IMR-90 (cell line): Measurements from ENCODE around the gene MLLT3. TPM values are rescaled to one million over a fixed set of nuclear protein-coding genes. Genes with fewer than 3 reads are reported as not detected.

Experiments
- ATAC-seq: fragments of 200-7000 bp; cut with Tn5 transposase; 2 replicates; pipeline ENCODE4 v1.9.1; 2020; ENCODE audit warnings: low read depth, mild to moderate bottlenecking, moderate library complexity
- BruUV-seq: library from RNA; stranded (reverse); fragments of 400-500 nt; replicated peaks from 2 replicates; lab custom pipeline; 2021; lab: Mats Ljungman, UMichigan
- CTCF ChIA-PET: fragments of 300-600 bp; formaldehyde crosslinking; extraction: SDS; loops from one replicate; lab custom pipeline; 2021; ENCODE audit warnings: antibody characterized with exemption; lab: Yijun Ruan, JAX
- POLR2A ChIA-PET: fragments of 300-600 bp; sonication (Branson Sonifier 250); formaldehyde crosslinking; loops from one replicate; lab custom pipeline; 2022; ENCODE audit warnings: antibody characterized with exemption; ENCODE audit not compliant: unreplicated experiment; lab: Charles Lee
- DNase-seq: peaks from one replicate; pipeline ENCODE4 v3.0.0; 2013
- H2AFZ ChIP-seq: replicated peaks from 2 replicates; pipeline ENCODE3; 2013; ENCODE audit warnings: low read length, mild to moderate bottlenecking; ENCODE audit not compliant: poor library complexity
- H2AK5ac ChIP-seq: 2 replicates; pipeline ENCODE4 v1.6.1; 2013; ENCODE audit warnings: low read depth, low read length, inconsistent platforms
- H2AK9ac ChIP-seq: replicated peaks from 2 replicates; pipeline ENCODE3; 2013; ENCODE audit warnings: mild to moderate bottlenecking, low read depth, low read length, moderate library complexity; ENCODE audit not compliant: poor library complexity
- H2BK120ac ChIP-seq: 2 replicates; pipeline ENCODE4 v1.6.1; 2013; ENCODE audit warnings: low read depth, low read length, inconsistent platforms
- H2BK15ac ChIP-seq: 3 replicates; pipeline ENCODE4 v1.6.1; 2013; ENCODE audit warnings: low read depth, low read length, inconsistent platforms
- H2BK20ac ChIP-seq: 2 replicates; pipeline ENCODE4 v1.6.1; 2013; ENCODE audit warnings: low read depth, mild to moderate bottlenecking, inconsistent platforms, low read length, moderate library complexity
- H2BK5ac ChIP-seq: 2 replicates; pipeline ENCODE4 v1.6.1; 2013; ENCODE audit warnings: mild to moderate bottlenecking, low read depth, low read length, inconsistent platforms; ENCODE audit not compliant: poor library complexity, severe bottlenecking
- H3K14ac ChIP-seq: replicated peaks from 2 replicates; pipeline ENCODE4 v1.6.1; 2013; ENCODE audit warnings: low read depth, low read length, inconsistent platforms
- H3K18ac ChIP-seq: 2 replicates; pipeline ENCODE4 v1.6.1; 2013; ENCODE audit warnings: low read depth, low read length, control low read depth
- H3K23ac ChIP-seq: 2 replicates; pipeline ENCODE4 v1.6.1; 2013; ENCODE audit warnings: low read depth, low read length, inconsistent platforms
- H3K27ac ChIP-seq: 2 replicates; pipeline ENCODE4 v1.5.1; 2013; ENCODE audit warnings: mild to moderate bottlenecking, control low read depth, low read length; ENCODE audit not compliant: insufficient read depth
- H3K27me3 ChIP-seq: 2 replicates; pipeline ENCODE4 v1.6.1; 2013; ENCODE audit warnings: low read length; ENCODE audit not compliant: control insufficient read depth, insufficient read depth
- H3K36me3 ChIP-seq: 2 replicates; pipeline ENCODE4 v1.6.1; 2013; ENCODE audit warnings: low read length, mixed read lengths; ENCODE audit not compliant: control insufficient read depth, insufficient read depth
- H3K4ac ChIP-seq: 2 replicates; pipeline ENCODE4 v1.6.1; 2013; ENCODE audit warnings: low read depth, low read length, inconsistent platforms
- H3K4me1 ChIP-seq: 2 replicates; pipeline ENCODE4 v1.6.1; 2013; ENCODE audit warnings: low read length, mixed read lengths; ENCODE audit not compliant: control insufficient read depth, insufficient read depth
- H3K4me2 ChIP-seq: 2 replicates; pipeline ENCODE4 v1.6.1; 2013; ENCODE audit warnings: low read depth, mild to moderate bottlenecking, control low read depth, low read length, moderate library complexity
- H3K4me3 ChIP-seq: 2 replicates; pipeline ENCODE4 v1.5.1; 2013; ENCODE audit warnings: low read depth, mild to moderate bottlenecking, control low read depth, low read length, moderate library complexity; ENCODE audit not compliant: insufficient read depth
- H3K56ac ChIP-seq: 2 replicates; pipeline ENCODE4 v1.6.1; 2013; ENCODE audit warnings: low read length, inconsistent platforms; ENCODE audit not compliant: insufficient read depth; ENCODE audit errors: extremely low read depth
- H3K79me1 ChIP-seq, 2 experiments: 2 replicates each; pipeline ENCODE4 v1.6.1; 2013; ENCODE audit warnings: low read length in 2 of 2, inconsistent platforms in 1 of 2, low read depth in 1 of 2
- H3K9ac ChIP-seq: 2 replicates; pipeline ENCODE4 v1.6.1; 2013; ENCODE audit warnings: low read depth, low read length, control low read depth
- H3K9me1 ChIP-seq: 2 replicates; pipeline ENCODE4 v1.6.1; 2013; ENCODE audit warnings: low read length, inconsistent platforms; ENCODE audit not compliant: insufficient read depth
- H3K9me3 ChIP-seq: 2 replicates; pipeline ENCODE4 v1.6.1; 2013; ENCODE audit warnings: low read length; ENCODE audit not compliant: control insufficient read depth, insufficient read depth
- H4K20me1 ChIP-seq: 2 replicates; pipeline ENCODE4 v1.6.1; 2013; ENCODE audit warnings: low read length, inconsistent platforms; ENCODE audit not compliant: insufficient read depth
- H4K5ac ChIP-seq: 2 replicates; pipeline ENCODE4 v1.6.1; 2013; ENCODE audit warnings: mild to moderate bottlenecking, low read depth, low read length, control low read depth
- H4K8ac ChIP-seq, 2 experiments: 2 replicates each; pipeline ENCODE4 v1.6.1; 2013; ENCODE audit warnings: low read depth in 2 of 2, low read length in 2 of 2, control low read depth in 1 of 2, inconsistent platforms in 1 of 2
- H4K91ac ChIP-seq: 2 replicates; pipeline ENCODE4 v1.6.1; 2013; ENCODE audit warnings: low read depth, low read length, inconsistent platforms; ENCODE audit not compliant: insufficient read depth
- CEBPB ChIP-seq: IDR thresholded peaks from 2 replicates; pipeline ENCODE4 v1.6.1; 2012; ENCODE audit warnings: low read depth, low read length, improper control_type of control experiment
- CHD1 ChIP-seq: IDR thresholded peaks from 2 replicates; pipeline ENCODE4 v1.6.1; 2012; ENCODE audit warnings: low read depth, low read length, improper control_type of control experiment
- FOS ChIP-seq: fragments of 150-350 bp; IDR thresholded peaks from 2 replicates; pipeline ENCODE4 v1.6.1; 2016; ENCODE audit warnings: low read depth, low read length
- MAFK ChIP-seq: IDR thresholded peaks from 2 replicates; pipeline ENCODE4 v1.6.1; 2012; ENCODE audit warnings: low read depth, low read length, improper control_type of control experiment
- MAZ ChIP-seq: IDR thresholded peaks from 2 replicates; pipeline ENCODE4 v1.6.1; 2012; ENCODE audit warnings: low read depth, mild to moderate bottlenecking, low read length, improper control_type of control experiment, moderate library complexity, borderline replicate concordance
- MXI1 ChIP-seq: IDR thresholded peaks from 2 replicates; pipeline ENCODE4 v1.6.1; 2012; ENCODE audit warnings: low read depth, mild to moderate bottlenecking, low read length, moderate library complexity, borderline replicate concordance
- NFE2L2 ChIP-seq: fragments of 150-350 bp; IDR thresholded peaks from 2 replicates; pipeline ENCODE4 v1.6.1; 2016; ENCODE audit warnings: low read depth, mild to moderate bottlenecking, low read length
- RAD21 ChIP-seq: IDR thresholded peaks from 2 replicates; pipeline ENCODE4 v1.6.1; 2012; ENCODE audit warnings: low read length, improper control_type of control experiment
- RCOR1 ChIP-seq: IDR thresholded peaks from 2 replicates; pipeline ENCODE4 v1.6.1; 2012; ENCODE audit warnings: mild to moderate bottlenecking, low read length, improper control_type of control experiment; ENCODE audit not compliant: insufficient replicate concordance
- SMC3 ChIP-seq: fragments of 150-350 bp; IDR thresholded peaks from 2 replicates; pipeline ENCODE4 v1.6.1; 2016; ENCODE audit warnings: low read depth, mild to moderate bottlenecking, antibody characterized with exemption, low read length, moderate library complexity
- USF2 ChIP-seq: fragments of 150-350 bp; IDR thresholded peaks from 2 replicates; pipeline ENCODE4 v1.6.1; 2017; ENCODE audit warnings: mild to moderate bottlenecking, antibody characterized with exemption, low read length, low read depth
- whole genome bisulfite sequencing, 2 experiments: methylation state at CpG; one replicate each; pipeline versions ENCODE4 v1.1.5 to v1.1.7; 2013; ENCODE audit warnings: missing lambda C conversion rate in 2 of 2; ENCODE audit not compliant: insufficient read length in 1 of 2; ENCODE audit errors: extremely low coverage in 2 of 2; 5-methylcytosine and 5-hydroxymethylcytosine counted together
- dilution Hi-C: fragments of 300-500 bp; cut with HindIII; formaldehyde crosslinking; loops from one replicate; pipeline ENCODE4 v1.14.3; 2018; ENCODE audit warnings: low sequenced_read_pairs; ENCODE audit not compliant: unreplicated experiment
- in situ Hi-C: fragments of 300-500 bp; cut with MboI; formaldehyde crosslinking; loops from 3 replicates; pipeline ENCODE4 v1.14.3; 2019; ENCODE audit warnings: low sequenced_read_pairs, inconsistent platforms, mixed read lengths
- intact Hi-C: fragments of 100-400 bp; cut with micrococcal nuclease; formaldehyde crosslinking; loops from 2 replicates; pipeline ENCODE4 v1.10.0; 2022
- polyA plus RNA-seq, 3 experiments: library from polyadenylated mRNA; depleted of rRNA; stranded (reverse); fragments of >200 nt; gene quantifications; 2 replicates each; pipeline ENCODE4 v1.2.3, GENCODE V29; 2012; ENCODE audit warnings: low replicate concordance in 1 of 3
- total RNA-seq: library from RNA; depleted of rRNA; stranded (reverse); fragments of >200 nt; gene quantifications from 2 replicates; pipeline ENCODE4 v1.2.3, GENCODE V29; 2012
- TF ChIP-seq, protein P1 (sequence below): conservative IDR thresholded peaks from 2 replicates; pipeline ENCODE4 v1.5.1; 2012; ENCODE audit warnings: mild to moderate bottlenecking, low read depth, low read length, improper control_type of control experiment

MLLT3 gene
- total and polyA plus RNA-seq, 2 of the 4 experiments (the other 2 are of a cell fraction): 10.4 to 21.1 TPM

GRCh38 chr9:20356403-20357036, 265.8 kb downstream of the MLLT3 start:
- peak; percentile 70 for ATAC-seq
- Histone ChIP-seq H2BK20ac (peak overlapping the region; percentile 74; the same call in 1 of the 2 replicates), H3K4me1 (peaks cover 21% of the 10 kb centered on the region), H3K9ac (peak overlapping the region; percentile 10), H4K91ac (no peak overlapping the region), H3K9me3 (no peaks in the 10 kb centered on the region), H3K27me3 (no peaks in the 10 kb centered on the region), H3K9me1 (peaks cover 13% of the 10 kb centered on the region), H4K5ac (peak overlapping the region; percentile 18; the same call in 1 of the 2 replicates), H3K79me1 (peaks cover 0 to 6% of the 10 kb centered on the region in 2 experiments; a peak in 1 of 4 replicates), H4K20me1 (no peaks in the 10 kb centered on the region), H3K14ac (peak overlapping the region; percentile 57), H2BK15ac (peak overlapping the region; percentile 48; the same call in 1 of the 3 replicates), H2AFZ (peak overlapping the region; percentile 78), H3K36me3 (peaks cover under 1% of the 10 kb centered on the region), H2AK5ac (no peak overlapping the region), H2AK9ac (no peak overlapping the region), H4K8ac (peak overlapping the region in 1 of 2 experiments; percentile 59; a peak in 2 of 4 replicates), H3K18ac (no peak overlapping the region; the same call in 1 of the 2 replicates), H3K27ac (peak overlapping the region; percentile 9; the same call in 1 of the 2 replicates), H3K4me3 (no peak overlapping the region), H3K4me2 (peak overlapping the region; percentile 83), H3K23ac (peak overlapping the region; percentile 25; the same call in 1 of the 2 replicates), H2BK120ac (peak overlapping the region; percentile 52), H2BK5ac (peak overlapping the region; percentile 56), H3K56ac (peak overlapping the region; percentile 48; the same call in 1 of the 2 replicates), H3K4ac (peak overlapping the region; percentile 60)
- ChIA-PET POLR2A (no interaction called here), CTCF (interaction anchor here (0.8 to 1.1 kb wide), 2 partner anchors 266 to 585 kb away, joined by 4 to 5 read pairs; partner anchors contain the start of gene MLLT3)
- DNase-seq: peak; percentile 86
- no TSS peak for BruUV-seq
- in situ Hi-C loops: loop anchor here (5.0 to 10.0 kb wide), 4 partner anchors 266 to 758 kb away; partner anchors contain the start of gene MLLT3
- dilution Hi-C loops: loop anchor here (25.0 kb wide), 1 partner anchor 581 kb away; no protein-coding TSS in a partner anchor
- TF ChIP-seq CEBPB: no peak
- no peak for TF ChIP-seq NFE2L2
- TF ChIP-seq USF2: no peak
- TF ChIP-seq MAFK: no peak
- peak; percentile 89 for TF ChIP-seq RAD21
- TF ChIP-seq CHD1: no peak
- TF ChIP-seq, protein P1, sequence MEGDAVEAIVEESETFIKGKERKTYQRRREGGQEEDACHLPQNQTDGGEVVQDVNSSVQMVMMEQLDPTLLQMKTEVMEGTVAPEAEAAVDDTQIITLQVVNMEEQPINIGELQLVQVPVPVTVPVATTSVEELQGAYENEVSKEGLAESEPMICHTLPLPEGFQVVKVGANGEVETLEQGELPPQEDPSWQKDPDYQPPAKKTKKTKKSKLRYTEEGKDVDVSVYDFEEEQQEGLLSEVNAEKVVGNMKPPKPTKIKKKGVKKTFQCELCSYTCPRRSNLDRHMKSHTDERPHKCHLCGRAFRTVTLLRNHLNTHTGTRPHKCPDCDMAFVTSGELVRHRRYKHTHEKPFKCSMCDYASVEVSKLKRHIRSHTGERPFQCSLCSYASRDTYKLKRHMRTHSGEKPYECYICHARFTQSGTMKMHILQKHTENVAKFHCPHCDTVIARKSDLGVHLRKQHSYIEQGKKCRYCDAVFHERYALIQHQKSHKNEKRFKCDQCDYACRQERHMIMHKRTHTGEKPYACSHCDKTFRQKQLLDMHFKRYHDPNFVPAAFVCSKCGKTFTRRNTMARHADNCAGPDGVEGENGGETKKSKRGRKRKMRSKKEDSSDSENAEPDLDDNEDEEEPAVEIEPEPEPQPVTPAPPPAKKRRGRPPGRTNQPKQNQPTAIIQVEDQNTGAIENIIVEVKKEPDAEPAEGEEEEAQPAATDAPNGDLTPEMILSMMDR: peak; percentile 83
- TF ChIP-seq MXI1: no peak
- TF ChIP-seq RCOR1: no peak
- TF ChIP-seq MAZ: no peak
- peak; percentile 66 for TF ChIP-seq SMC3
- TF ChIP-seq FOS: no peak
- intact Hi-C loops: loop anchor here (1.0 to 5.0 kb wide), 7 partner anchors 196 to 755 kb away; partner anchors contain the start of genes FOCAD and MLLT3
- no CpG with 5 or more reads among the region's 10 CpGs for WGBS, 2 experiments
